GM21526 (cell line): ENCODE data around the gene APOBEC3F.
"Not testable (repeated sequence)": the region's sequence is repeated elsewhere in the genome, so short reads cannot be mapped to it uniquely, and the experiment has no call there.

ENCODE experiments used
- ATAC-seq: cut with Tn5 transposase; IDR thresholded peaks from one replicate; pipeline ENCODE4 v1.9.1; 2021; ENCODE audit warnings: moderate library complexity; ENCODE audit not compliant: unreplicated experiment, low FRiP score

APOBEC3F gene

GRCh38 chr22:39026509-39027150 lies 14.0 kb upstream of the APOBEC3F start:
- ATAC-seq: no peak

- no peak for ATAC-seq
These were observed 12.9 kb upstream of the APOBEC3F start for GRCh38 chr22:39027717-39028116.

GRCh38 chr22:39028281-39028680 lies 12.4 kb upstream of the APOBEC3F start:
- no peak for ATAC-seq

- no peak for ATAC-seq
These were observed 11.4 kb upstream of the APOBEC3F start for GRCh38 chr22:39029227-39029626.

- no peak for ATAC-seq
These were observed 10.0 kb upstream of the APOBEC3F start for GRCh38 chr22:39030705-39031104.

GRCh38 chr22:39031434-39032295 lies 9.0 kb upstream of the APOBEC3F start:
- not testable (repeated sequence) for ATAC-seq

GRCh38 chr22:39037071-39037470 lies 3.6 kb upstream of the APOBEC3F start:
- not testable (repeated sequence) for ATAC-seq

- ATAC-seq: no peak
These were observed 1.1 kb upstream of the APOBEC3F start for GRCh38 chr22:39039306-39040126.

GRCh38 chr22:39040155-39040537 lies 518 bp upstream of the APOBEC3F start:
- ATAC-seq: not testable (repeated sequence)

GRCh38 chr22:39041908-39042307 lies 1.2 kb downstream of the APOBEC3F start:
- no peak for ATAC-seq

- ATAC-seq: not testable (repeated sequence)
These were observed 2.4 kb downstream of the APOBEC3F start for GRCh38 chr22:39043063-39043462.

- ATAC-seq: not testable (repeated sequence)
These were observed 4.5 kb downstream of the APOBEC3F start for GRCh38 chr22:39045136-39045535.

- ATAC-seq: not testable (repeated sequence)
These were observed 8.8 kb downstream of the APOBEC3F start for GRCh38 chr22:39049486-39049885.

GRCh38 chr22:39051844-39052495 lies 11.3 kb downstream of the APOBEC3F start:
- not testable (repeated sequence) for ATAC-seq

GRCh38 chr22:39055658-39056057 lies 15.0 kb downstream of the APOBEC3F start:
- ATAC-seq: no peak

- not testable (repeated sequence) for ATAC-seq
These were observed 20.6 kb downstream of the APOBEC3F start for GRCh38 chr22:39061290-39061689.

GRCh38 chr22:39061951-39062350 lies 21.3 kb downstream of the APOBEC3F start:
- ATAC-seq: not testable (repeated sequence)

GRCh38 chr22:39063904-39064303 lies 23.2 kb downstream of the APOBEC3F start:
- peak; percentile 43 for ATAC-seq

GRCh38 chr22:39066442-39067276 lies 26.0 kb downstream of the APOBEC3F start:
- ATAC-seq: not testable (repeated sequence)
